ENCODE data around the gene IFNAR1. TPM values are rescaled to one million over a fixed set of nuclear protein-coding genes. Genes with fewer than 3 reads are reported as not detected.

IFNAR1 gene
- total RNA-seq, 6 experiments from 2014 or later = 42.0 to 49.7 (median 43.6) TPM

DNA sequence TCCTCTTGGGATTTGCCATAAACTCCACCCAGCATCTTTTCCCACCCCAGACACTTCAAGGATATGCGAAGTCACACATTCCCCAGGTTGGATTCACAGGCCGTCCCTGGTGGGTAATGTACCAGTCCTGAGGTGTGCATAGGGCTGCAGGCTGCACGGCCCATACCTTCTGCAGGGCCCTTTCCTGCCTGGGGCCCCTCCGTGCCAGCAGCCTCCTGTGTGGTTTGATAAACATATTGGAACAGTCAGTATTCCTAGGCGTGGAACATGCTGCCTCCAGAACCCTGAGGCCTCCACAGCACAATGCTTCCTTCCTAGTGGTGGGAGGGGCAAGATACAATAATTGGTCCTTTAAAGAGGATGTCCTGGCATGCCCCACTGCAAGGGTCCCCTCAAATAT, 32.0 kb upstream of the IFNAR1 start:
- Mint-ChIP-seq H3K9me3 (no peaks in the 10 kb centered on the region), H3K27ac (no peak overlapping the region), H3K36me3 (ENCODE audit: low read depth) (peaks cover 7% of the 10 kb centered on the region), H3K4me1 (ENCODE audit: low read depth) (no peaks in the 10 kb centered on the region), H3K27me3 (ENCODE audit: insufficient read depth) (no peaks in the 10 kb centered on the region; the same call in none of the 2 replicates), H3K4me3 (no peak overlapping the region)
- TF ChIP-seq, protein P1, sequence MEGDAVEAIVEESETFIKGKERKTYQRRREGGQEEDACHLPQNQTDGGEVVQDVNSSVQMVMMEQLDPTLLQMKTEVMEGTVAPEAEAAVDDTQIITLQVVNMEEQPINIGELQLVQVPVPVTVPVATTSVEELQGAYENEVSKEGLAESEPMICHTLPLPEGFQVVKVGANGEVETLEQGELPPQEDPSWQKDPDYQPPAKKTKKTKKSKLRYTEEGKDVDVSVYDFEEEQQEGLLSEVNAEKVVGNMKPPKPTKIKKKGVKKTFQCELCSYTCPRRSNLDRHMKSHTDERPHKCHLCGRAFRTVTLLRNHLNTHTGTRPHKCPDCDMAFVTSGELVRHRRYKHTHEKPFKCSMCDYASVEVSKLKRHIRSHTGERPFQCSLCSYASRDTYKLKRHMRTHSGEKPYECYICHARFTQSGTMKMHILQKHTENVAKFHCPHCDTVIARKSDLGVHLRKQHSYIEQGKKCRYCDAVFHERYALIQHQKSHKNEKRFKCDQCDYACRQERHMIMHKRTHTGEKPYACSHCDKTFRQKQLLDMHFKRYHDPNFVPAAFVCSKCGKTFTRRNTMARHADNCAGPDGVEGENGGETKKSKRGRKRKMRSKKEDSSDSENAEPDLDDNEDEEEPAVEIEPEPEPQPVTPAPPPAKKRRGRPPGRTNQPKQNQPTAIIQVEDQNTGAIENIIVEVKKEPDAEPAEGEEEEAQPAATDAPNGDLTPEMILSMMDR (IDR thresholded peaks at IDR 0.05) = no peak
- DNase-seq = no peak

DNA sequence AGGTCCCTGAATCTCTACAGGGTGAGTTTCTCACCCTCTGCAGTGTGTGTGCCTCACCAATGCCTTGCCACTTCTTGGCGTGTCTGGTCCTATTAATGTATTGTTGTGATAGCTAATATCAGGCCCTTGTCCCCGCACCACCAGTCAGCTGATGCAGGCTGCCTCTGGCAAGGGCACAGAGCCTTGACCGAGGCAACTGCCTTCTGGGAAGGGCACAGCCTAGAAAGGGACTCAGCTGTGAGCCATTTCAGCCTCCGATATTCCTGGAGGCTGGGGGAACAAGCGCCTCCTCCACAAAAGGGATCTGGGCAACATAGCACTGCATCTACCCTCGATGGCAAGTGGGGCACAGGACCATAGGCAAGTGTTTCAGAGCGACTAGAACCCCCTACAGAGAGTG, 31.6 kb upstream of the IFNAR1 start:
- no peaks in the 10 kb centered on the region for H3K9me3 Mint-ChIP-seq
- no peak overlapping the region for H3K27ac Mint-ChIP-seq
- no peaks in the 10 kb centered on the region; the same call in none of the 2 replicates for H3K27me3 Mint-ChIP-seq (ENCODE audit: insufficient read depth)
- TF ChIP-seq, protein P1 (IDR thresholded peaks at IDR 0.05) = no peak
- no peaks in the 10 kb centered on the region for H3K4me1 Mint-ChIP-seq (ENCODE audit: low read depth)
- H3K36me3 Mint-ChIP-seq (ENCODE audit: low read depth) = peaks cover 7% of the 10 kb centered on the region
- no peak overlapping the region for H3K4me3 Mint-ChIP-seq
- DNase-seq = no peak

DNA sequence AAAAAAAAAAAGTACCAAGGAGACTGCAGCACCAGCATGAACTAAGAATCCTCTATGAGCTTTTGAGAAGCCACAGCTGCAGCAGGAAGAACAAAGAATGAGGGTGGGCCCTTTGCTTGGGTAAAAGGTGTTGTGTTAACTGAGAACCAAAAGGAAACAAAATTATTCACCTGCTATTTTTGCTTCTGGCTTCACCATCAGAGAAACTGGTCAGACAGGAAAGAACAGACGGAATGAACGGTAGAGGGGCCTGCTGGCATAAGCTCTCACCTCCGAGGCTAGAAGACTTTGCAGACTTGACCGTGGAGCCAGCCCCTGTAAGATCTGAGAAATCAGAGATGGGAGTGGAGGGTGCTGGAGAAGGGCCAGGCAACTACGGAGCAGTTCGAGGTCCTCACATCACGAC, 31.0 kb upstream of the IFNAR1 start:
- no peak overlapping the region for H3K4me3 Mint-ChIP-seq
- peaks cover 7% of the 10 kb centered on the region for H3K36me3 Mint-ChIP-seq (ENCODE audit: low read depth)
- no peaks in the 10 kb centered on the region for H3K4me1 Mint-ChIP-seq (ENCODE audit: low read depth)
- DNase-seq = no peak
- no peak overlapping the region for H3K27ac Mint-ChIP-seq
- H3K27me3 Mint-ChIP-seq (ENCODE audit: insufficient read depth) = no peaks in the 10 kb centered on the region; the same call in 1 of the 2 replicates
- TF ChIP-seq, protein P1 (IDR thresholded peaks at IDR 0.05) = no peak
- no peaks in the 10 kb centered on the region for H3K9me3 Mint-ChIP-seq

DNA sequence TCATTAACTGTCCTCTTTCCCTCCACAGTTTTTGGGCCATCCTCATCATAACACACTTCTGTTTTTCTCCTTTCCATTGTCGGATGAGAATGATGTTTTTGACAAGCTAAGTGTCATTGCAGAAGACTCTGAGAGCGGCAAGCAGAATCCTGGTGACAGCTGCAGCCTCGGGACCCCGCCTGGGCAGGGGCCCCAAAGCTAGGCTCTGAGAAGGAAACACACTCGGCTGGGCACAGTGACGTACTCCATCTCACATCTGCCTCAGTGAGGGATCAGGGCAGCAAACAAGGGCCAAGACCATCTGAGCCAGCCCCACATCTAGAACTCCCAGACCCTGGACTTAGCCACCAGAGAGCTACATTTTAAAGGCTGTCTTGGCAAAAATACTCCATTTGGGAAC, 28.6 kb upstream of the IFNAR1 start:
- Mint-ChIP-seq H3K9me3 (no peaks in the 10 kb centered on the region), H3K4me1 (ENCODE audit: low read depth) (peaks cover 17% of the 10 kb centered on the region), H3K4me3 (no peak overlapping the region), H3K27ac (no peak overlapping the region), H3K36me3 (ENCODE audit: low read depth) (peaks cover 7% of the 10 kb centered on the region), H3K27me3 (ENCODE audit: insufficient read depth) (peaks cover 3% of the 10 kb centered on the region; the same call in 1 of the 2 replicates)
- DNase-seq = no peak
- TF ChIP-seq, protein P1 (IDR thresholded peaks at IDR 0.05) = no peak

DNA sequence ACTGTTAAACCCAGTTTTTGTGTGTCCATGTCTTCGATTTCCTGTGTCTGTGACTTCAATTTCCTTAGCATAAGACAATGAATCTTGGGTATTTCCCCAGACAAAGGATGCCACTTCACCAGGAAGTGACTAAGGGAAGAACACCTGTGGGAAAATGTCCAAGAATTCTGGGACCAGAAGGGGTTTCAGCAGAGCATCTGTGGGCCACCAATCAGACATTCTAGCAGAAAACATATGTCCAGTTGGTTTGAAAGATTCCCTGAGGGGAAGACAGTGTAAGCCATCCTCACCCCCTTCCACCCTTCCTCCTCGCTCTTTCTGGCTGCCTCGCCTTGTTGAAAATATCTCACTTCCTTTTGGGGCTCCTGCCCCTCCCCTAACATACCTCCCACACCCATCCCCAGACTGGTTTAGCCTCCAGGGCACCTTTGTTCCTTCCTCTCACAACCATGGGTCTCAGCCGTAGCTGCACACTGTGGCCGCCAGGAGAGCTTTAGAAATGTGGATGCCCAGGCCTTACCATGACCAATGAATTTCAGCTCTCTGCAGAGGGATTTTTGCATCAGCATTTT, 25.5 kb upstream of the IFNAR1 start:
- Mint-ChIP-seq H3K27me3 (ENCODE audit: insufficient read depth) (peaks cover 7% of the 10 kb centered on the region), H3K27ac (no peak overlapping the region), H3K9me3 (no peaks in the 10 kb centered on the region), H3K36me3 (ENCODE audit: low read depth) (no peaks in the 10 kb centered on the region), H3K4me1 (ENCODE audit: low read depth) (peaks cover 20% of the 10 kb centered on the region), H3K4me3 (no peak overlapping the region)
- TF ChIP-seq, protein P1 (IDR thresholded peaks at IDR 0.05) = no peak; the same call in 1 of the 2 replicates
- no peak for DNase-seq

All from HFFc6 (cell line).